K562 (cell line): ENCODE measurements around the gene MTMR6. TPM values are rescaled to one million over a fixed set of nuclear protein-coding genes. Genes with fewer than 3 reads are reported as not detected.
A peak's percentile ranks its signal among the peaks of the same experiment; 100 is the strongest.

Source experiments
- BCL6 ChIP-seq: fragments of 250-450 bp; sonication (Bioruptor Pico); IDR thresholded peaks from 2 replicates; pipeline ENCODE4 v1.4.0; 2020
- BRCA1 ChIP-seq, 2 experiments: fragments of 450-650 bp in 1 of 2; sonication (generic) in 1 of 2; formaldehyde crosslinking in 1 of 2; IDR thresholded peaks; 2 replicates each; pipeline versions ENCODE4 v1.5.0 to v1.6.1; 2017 to 2020; ENCODE audit warnings: mild to moderate bottlenecking in 1 of 2, missing genetic modification reagents in 1 of 2
- CCNT2 ChIP-seq: IDR thresholded peaks from 2 replicates; pipeline ENCODE4 v1.6.1; 2011; ENCODE audit warnings: borderline replicate concordance, low read depth, mild to moderate bottlenecking, moderate library complexity, mixed read lengths, low read length; ENCODE audit not compliant: insufficient read length; ENCODE audit errors: extremely low read depth
- DPF2 ChIP-seq: fragments of 450-650 bp; IDR thresholded peaks from 2 replicates; pipeline ENCODE4 v1.6.1; 2016
- HDAC2 ChIP-seq: fragments of 450-650 bp; IDR thresholded peaks from 2 replicates; pipeline ENCODE4 v1.6.1; 2016; ENCODE audit warnings: mild to moderate bottlenecking
- NFXL1 ChIP-seq: fragments of 450-650 bp; formaldehyde crosslinking; IDR thresholded peaks from 2 replicates; pipeline ENCODE4 v1.4.0; 2021; ENCODE audit warnings: mild to moderate bottlenecking
- RFX1 ChIP-seq: fragments of 450-650 bp; IDR thresholded peaks from 2 replicates; pipeline ENCODE4 v1.6.1; 2016; ENCODE audit warnings: mild to moderate bottlenecking, moderate library complexity
- SRSF7 ChIP-seq: fragments of 200-400 bp; formaldehyde crosslinking; optimal IDR thresholded peaks from 2 replicates; pipeline ENCODE3; 2017; ENCODE audit warnings: mild to moderate bottlenecking, low read depth, low read length
- SRSF9 ChIP-seq: fragments of 200-400 bp; formaldehyde crosslinking; IDR thresholded peaks from 2 replicates; pipeline ENCODE4 v1.6.1; 2017; ENCODE audit warnings: low read depth, low read length, borderline replicate concordance
- TCF3 ChIP-seq: sonication (generic); formaldehyde crosslinking; IDR thresholded peaks from 2 replicates; pipeline ENCODE4 v1.4.0; 2020; ENCODE audit warnings: mild to moderate bottlenecking, missing genetic modification reagents
- TCF7 ChIP-seq: sonication (generic); IDR thresholded peaks from 2 replicates; pipeline ENCODE4 v1.6.1; 2016; ENCODE audit warnings: antibody characterized with exemption, borderline replicate concordance
- ZBTB1 ChIP-seq: sonication (generic); formaldehyde crosslinking; IDR thresholded peaks from 2 replicates; pipeline ENCODE4 v1.8.1; 2023; ENCODE audit warnings: missing genetic modification reagents, low read depth, mild to moderate bottlenecking, borderline replicate concordance
- ZNF121 ChIP-seq: sonication (generic); formaldehyde crosslinking; conservative IDR thresholded peaks from 2 replicates; pipeline ENCODE4 v1.8.0; 2022; ENCODE audit warnings: missing genetic modification reagents
- ZNF263 ChIP-seq: sonication (generic); formaldehyde crosslinking; IDR thresholded peaks from 2 replicates; pipeline ENCODE4 v1.8.0; 2022; ENCODE audit warnings: mild to moderate bottlenecking, missing genetic modification reagents, borderline replicate concordance
- ZNF511 ChIP-seq: sonication (generic); formaldehyde crosslinking; IDR thresholded peaks from 2 replicates; pipeline ENCODE4 v1.8.0; 2022; ENCODE audit warnings: mild to moderate bottlenecking, missing genetic modification reagents
- ZNF592 ChIP-seq: fragments of 450-650 bp; IDR thresholded peaks from 2 replicates; pipeline ENCODE4 v1.6.1; 2017; ENCODE audit warnings: antibody characterized with exemption, mild to moderate bottlenecking
- polyA plus RNA-seq, 8 experiments: library from polyadenylated mRNA; depleted of rRNA in 4 of 8; stranded (reverse) in 5 of 8; unstranded in 3 of 8; fragments of >200 nt; fragmentation: Nextera tagmentation in 2 of 8; fragmentation: Illumina TruSeq in 1 of 8; extraction: Ambion mirVana in 2 of 8; extraction: Trizol in 1 of 8; gene quantifications; 2 replicates each; pipeline versions ENCODE4 v1.2.1 to v1.2.3, GENCODE V29; 2011 to 2014; ENCODE audit warnings: inconsistent platforms in 1 of 8, missing spikeins in 1 of 8
- total RNA-seq, 7 experiments: library from RNA; depleted of rRNA in 6 of 7; stranded (reverse); fragments of >200 nt in 6 of 7; fragmentation: Illumina TruSeq in 2 of 7; extraction: Trizol in 2 of 7; gene quantifications; 2 replicates each; pipeline versions ENCODE4 v1.2.1 to v1.2.3, GENCODE V29; 2011 to 2021; ENCODE audit warnings: low replicate concordance in 1 of 7
- TF ChIP-seq, protein P1 (sequence below): fragments of 450-650 bp; IDR thresholded peaks from 2 replicates; pipeline ENCODE4 v1.6.1; 2014; ENCODE audit warnings: low read depth, mild to moderate bottlenecking, moderate library complexity, borderline replicate concordance
- TF ChIP-seq, protein P2 (sequence below): conservative IDR thresholded peaks from 2 replicates; pipeline ENCODE4 v1.6.1; 2011; ENCODE audit warnings: low read depth, mild to moderate bottlenecking, low read length; ENCODE audit not compliant: control insufficient read depth
- TF ChIP-seq, protein P3 (sequence below), 2 experiments: fragments of 450-650 bp; IDR thresholded peaks; 2 replicates each; pipeline ENCODE4 v1.6.1; 2016

Gene MTMR6
- total and polyA plus RNA-seq, 9 of the 15 experiments (the other 6 are each of a cell fraction or from before 2014, with no cell fraction given), result 3.9 to 10.8 (median 7.7) TPM

GRCh38 chr13:25301347-25302113 lies 14.2 kb upstream of the MTMR6 start, which contains the start of gene NUP58 (continued):
- TF ChIP-seq, protein P1, sequence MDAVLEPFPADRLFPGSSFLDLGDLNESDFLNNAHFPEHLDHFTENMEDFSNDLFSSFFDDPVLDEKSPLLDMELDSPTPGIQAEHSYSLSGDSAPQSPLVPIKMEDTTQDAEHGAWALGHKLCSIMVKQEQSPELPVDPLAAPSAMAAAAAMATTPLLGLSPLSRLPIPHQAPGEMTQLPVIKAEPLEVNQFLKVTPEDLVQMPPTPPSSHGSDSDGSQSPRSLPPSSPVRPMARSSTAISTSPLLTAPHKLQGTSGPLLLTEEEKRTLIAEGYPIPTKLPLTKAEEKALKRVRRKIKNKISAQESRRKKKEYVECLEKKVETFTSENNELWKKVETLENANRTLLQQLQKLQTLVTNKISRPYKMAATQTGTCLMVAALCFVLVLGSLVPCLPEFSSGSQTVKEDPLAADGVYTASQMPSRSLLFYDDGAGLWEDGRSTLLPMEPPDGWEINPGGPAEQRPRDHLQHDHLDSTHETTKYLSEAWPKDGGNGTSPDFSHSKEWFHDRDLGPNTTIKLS, result peak; percentile 43; the same call in 1 of the 2 replicates
- TF ChIP-seq RFX1, result no peak
- TF ChIP-seq, protein P2, sequence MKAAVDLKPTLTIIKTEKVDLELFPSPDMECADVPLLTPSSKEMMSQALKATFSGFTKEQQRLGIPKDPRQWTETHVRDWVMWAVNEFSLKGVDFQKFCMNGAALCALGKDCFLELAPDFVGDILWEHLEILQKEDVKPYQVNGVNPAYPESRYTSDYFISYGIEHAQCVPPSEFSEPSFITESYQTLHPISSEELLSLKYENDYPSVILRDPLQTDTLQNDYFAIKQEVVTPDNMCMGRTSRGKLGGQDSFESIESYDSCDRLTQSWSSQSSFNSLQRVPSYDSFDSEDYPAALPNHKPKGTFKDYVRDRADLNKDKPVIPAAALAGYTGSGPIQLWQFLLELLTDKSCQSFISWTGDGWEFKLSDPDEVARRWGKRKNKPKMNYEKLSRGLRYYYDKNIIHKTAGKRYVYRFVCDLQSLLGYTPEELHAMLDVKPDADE, result no peak
- no peak for TF ChIP-seq ZNF263 (CRISPR knock-in tag)
- no peak for TF ChIP-seq ZBTB1 (CRISPR knock-in tag)
- TF ChIP-seq BRCA1 (IDR thresholded peaks at IDR 0.05), result no peak
- no peak for TF ChIP-seq BRCA1 (CRISPR knock-in tag; IDR thresholded peaks at IDR 0.05)
- 0 out of 2 replicates have a peak, but pooled peaks have one; percentile 33 for TF ChIP-seq ZNF511 (CRISPR knock-in tag)
- TF ChIP-seq, protein P3, sequence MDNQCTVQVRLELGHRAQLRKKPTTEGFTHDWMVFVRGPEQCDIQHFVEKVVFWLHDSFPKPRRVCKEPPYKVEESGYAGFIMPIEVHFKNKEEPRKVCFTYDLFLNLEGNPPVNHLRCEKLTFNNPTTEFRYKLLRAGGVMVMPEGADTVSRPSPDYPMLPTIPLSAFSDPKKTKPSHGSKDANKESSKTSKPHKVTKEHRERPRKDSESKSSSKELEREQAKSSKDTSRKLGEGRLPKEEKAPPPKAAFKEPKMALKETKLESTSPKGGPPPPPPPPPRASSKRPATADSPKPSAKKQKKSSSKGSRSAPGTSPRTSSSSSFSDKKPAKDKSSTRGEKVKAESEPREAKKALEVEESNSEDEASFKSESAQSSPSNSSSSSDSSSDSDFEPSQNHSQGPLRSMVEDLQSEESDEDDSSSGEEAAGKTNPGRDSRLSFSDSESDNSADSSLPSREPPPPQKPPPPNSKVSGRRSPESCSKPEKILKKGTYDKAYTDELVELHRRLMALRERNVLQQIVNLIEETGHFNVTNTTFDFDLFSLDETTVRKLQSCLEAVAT (IDR thresholded peaks at IDR 0.05), result peak; percentile 27 to 48; a peak in 2 of 4 replicates
- no peak for TF ChIP-seq SRSF7
- no peak for TF ChIP-seq SRSF9
- no peak for TF ChIP-seq TCF3
- TF ChIP-seq ZNF121, result no peak
- no peak for TF ChIP-seq BCL6 (CRISPR knock-in tag)
- peak; percentile 1 for TF ChIP-seq CCNT2
- TF ChIP-seq HDAC2, result no peak
- TF ChIP-seq DPF2, result no peak
- TF ChIP-seq NFXL1 (CRISPR knock-in tag), result no peak
- no peak for TF ChIP-seq ZNF592
- TF ChIP-seq TCF7, result no peak
